Hepatocyte (in vitro differentiated cells): ENCODE measurements around the gene MDM4. TPM values are rescaled to one million over a fixed set of nuclear protein-coding genes. Genes with fewer than 3 reads are reported as not detected.

Experiments
- DNase-seq: peaks from one replicate; pipeline ENCODE4 v3.0.0-alpha.2; 2016; ENCODE audit warnings: low spot score
- H2AFZ ChIP-seq: fragments of 200-600 bp; sonication (generic); 2 replicates; pipeline ENCODE4 v1.6.0; 2016; ENCODE audit warnings: antibody characterized with exemption, mild to moderate bottlenecking
- H3K27ac ChIP-seq: fragments of 200-600 bp; sonication (generic); 2 replicates; pipeline ENCODE4 v1.5.1; 2016; ENCODE audit warnings: mild to moderate bottlenecking
- H3K27me3 ChIP-seq: fragments of 200-600 bp; sonication (generic); 2 replicates; pipeline ENCODE4 v1.6.1; 2016
- H3K36me3 ChIP-seq: fragments of 200-600 bp; sonication (generic); replicated peaks from 2 replicates; pipeline ENCODE4 v1.5.1; 2016; ENCODE audit warnings: low read depth; ENCODE audit not compliant: insufficient read depth
- H3K4me1 ChIP-seq: fragments of 200-600 bp; sonication (generic); 2 replicates; pipeline ENCODE4 v1.5.1; 2016; ENCODE audit warnings: mild to moderate bottlenecking, moderate library complexity; ENCODE audit not compliant: insufficient read depth
- H3K4me2 ChIP-seq: fragments of 200-600 bp; sonication (generic); 2 replicates; pipeline ENCODE4 v1.6.0; 2016
- H3K4me3 ChIP-seq: fragments of 200-600 bp; sonication (generic); 2 replicates; pipeline ENCODE4 v1.5.1; 2016; ENCODE audit warnings: mild to moderate bottlenecking
- H3K79me2 ChIP-seq: fragments of 200-600 bp; sonication (generic); 2 replicates; pipeline ENCODE4 v1.6.0; 2017; ENCODE audit warnings: mild to moderate bottlenecking
- H3K9me2 ChIP-seq: fragments of 200-600 bp; sonication (generic); replicated peaks from 2 replicates; pipeline ENCODE4 v1.6.0; 2017; ENCODE audit warnings: mild to moderate bottlenecking; ENCODE audit not compliant: insufficient read depth
- H3K9me3 ChIP-seq: fragments of 200-600 bp; sonication (generic); 2 replicates; pipeline ENCODE4 v1.5.1; 2016; ENCODE audit warnings: low read depth, mild to moderate bottlenecking
- H4K20me1 ChIP-seq: fragments of 200-600 bp; sonication (generic); 2 replicates; pipeline ENCODE4 v1.6.0; 2016; ENCODE audit warnings: mild to moderate bottlenecking; ENCODE audit not compliant: insufficient read depth, poor library complexity, severe bottlenecking
- CTCF ChIP-seq: fragments of 200-600 bp; sonication (generic); IDR thresholded peaks from 2 replicates; pipeline ENCODE4 v1.5.1; 2016; ENCODE audit warnings: antibody characterized with exemption, mild to moderate bottlenecking; ENCODE audit not compliant: poor library complexity
- EZH2 ChIP-seq: fragments of 200-600 bp; sonication (generic); IDR thresholded peaks from 2 replicates; pipeline ENCODE4 v1.6.1; 2016; ENCODE audit warnings: antibody characterized with exemption, mild to moderate bottlenecking, borderline replicate concordance
- EZH2phosphoT487 ChIP-seq: fragments of 200-600 bp; sonication (generic); IDR thresholded peaks from one replicate; pipeline ENCODE4 v1.6.1; 2018; ENCODE audit warnings: antibody characterized with exemption, mild to moderate bottlenecking, low read depth, moderate library complexity; ENCODE audit not compliant: unreplicated experiment, severe bottlenecking
- WGBS: methylation state at CpG from one replicate; pipeline ENCODE4 v1.1.6; 2016; ENCODE audit warnings: low lambda C conversion rate; ENCODE audit errors: missing lambda C conversion rate; 5-methylcytosine and 5-hydroxymethylcytosine counted together
- polyA plus RNA-seq: library from polyadenylated mRNA; unstranded; fragments of >200 nt; fragmentation: Nextera tagmentation; extraction: Ambion mirVana; gene quantifications from 2 replicates; pipeline ENCODE4 v1.2.1, GENCODE V29; 2016
- total RNA-seq: library from RNA; depleted of rRNA; stranded (reverse); fragments of >200 nt; gene quantifications from 2 replicates; pipeline ENCODE4 v1.2.3, GENCODE V29; 2014

The MDM4 gene
- total and polyA plus RNA-seq, 2 experiments from 2014 or later, result 15.4 to 47.8 TPM

DNA sequence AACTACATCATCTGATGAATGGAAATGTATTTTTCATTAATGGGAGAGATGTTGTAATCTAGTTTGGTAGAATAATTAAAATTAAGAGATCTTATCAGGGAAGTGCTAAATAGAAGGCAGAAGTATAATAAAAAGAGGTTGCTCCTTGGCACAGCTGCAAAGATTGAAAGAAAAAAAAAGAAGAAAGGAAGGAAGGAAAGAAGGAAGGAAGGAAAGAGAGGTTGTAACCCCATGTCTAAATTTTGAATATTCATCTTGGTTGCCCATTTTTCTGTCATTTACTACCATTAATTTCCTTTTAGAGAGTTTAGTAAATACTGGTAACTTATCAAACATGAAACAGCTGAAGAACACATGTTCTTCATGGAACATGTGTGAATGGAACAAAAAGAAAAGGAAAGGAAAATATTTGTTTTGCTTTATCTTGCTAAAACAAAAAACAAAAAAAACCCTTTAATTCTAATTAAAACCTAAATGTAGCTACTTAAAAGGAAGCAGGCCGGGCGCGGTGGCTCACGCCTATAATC, 10.5 kb upstream of the MDM4 start:
- peak overlapping the region; percentile 73 for H3K27ac ChIP-seq
- no peaks in the 10 kb centered on the region for H3K79me2 ChIP-seq
- TF ChIP-seq EZH2 (no peak), CTCF (no peak), EZH2phosphoT487 (no peak)
- no peaks in the 10 kb centered on the region for H3K9me3 ChIP-seq
- peak overlapping the region; percentile 71 for H3K4me2 ChIP-seq
- H3K36me3 ChIP-seq, result no peaks in the 10 kb centered on the region
- H4K20me1 ChIP-seq, result no peaks in the 10 kb centered on the region
- H3K27me3 ChIP-seq, result no peaks in the 10 kb centered on the region
- H2AFZ ChIP-seq, result peak overlapping the region; percentile 72
- peak; percentile 41 for DNase-seq
- peak overlapping the region; percentile 27 for H3K4me3 ChIP-seq
- H3K9me2 ChIP-seq, result no peaks in the 10 kb centered on the region
- H3K4me1 ChIP-seq, result no peaks in the 10 kb centered on the region
- WGBS, result 5% methylated on average over 4 of the region's 4 CpGs

- H3K36me3 ChIP-seq, result no peaks in the 10 kb centered on the region
- no peaks in the 10 kb centered on the region for H3K9me2 ChIP-seq
- no peaks in the 10 kb centered on the region for H3K79me2 ChIP-seq
- H3K4me2 ChIP-seq, result peak overlapping the region; percentile 72
- peak overlapping the region; percentile 73 for H3K27ac ChIP-seq
- H3K27me3 ChIP-seq, result no peaks in the 10 kb centered on the region
- H4K20me1 ChIP-seq, result no peaks in the 10 kb centered on the region
- TF ChIP-seq CTCF, result no peak
- no peak for TF ChIP-seq EZH2phosphoT487
- TF ChIP-seq EZH2, result no peak
- 1% methylated on average over 27 of the region's 27 CpGs for WGBS
- peak overlapping the region; percentile 72 for H2AFZ ChIP-seq
- H3K4me3 ChIP-seq, result peak overlapping the region; percentile 27
- peak; percentile 81 for DNase-seq
- no peaks in the 10 kb centered on the region for H3K4me1 ChIP-seq
- H3K9me3 ChIP-seq, result no peaks in the 10 kb centered on the region
Measured at GRCh38 chr1:204506201-204506968, 9.8 kb upstream of the MDM4 start.

DNA sequence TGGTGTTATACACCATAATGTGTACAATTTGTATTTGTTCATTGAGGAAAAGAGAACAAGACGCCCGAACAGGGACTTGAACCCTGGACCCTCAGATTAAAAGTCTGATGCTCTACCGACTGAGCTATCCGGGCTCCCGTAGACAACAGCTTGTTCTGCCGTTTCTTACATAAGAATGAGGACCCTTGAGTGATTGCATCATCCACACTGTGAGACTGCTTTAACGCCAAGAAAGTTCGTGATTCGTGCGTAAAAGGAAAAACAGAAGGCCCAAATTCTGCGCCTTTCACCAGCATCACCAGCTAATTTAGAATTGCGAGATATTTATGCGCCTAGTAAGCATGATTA, 9.3 kb upstream of the MDM4 start:
- Histone ChIP-seq H3K4me3 (peak overlapping the region; percentile 31), H3K79me2 (no peaks in the 10 kb centered on the region), H3K27me3 (no peaks in the 10 kb centered on the region), H4K20me1 (no peaks in the 10 kb centered on the region), H3K36me3 (no peaks in the 10 kb centered on the region), H3K9me2 (no peaks in the 10 kb centered on the region), H3K9me3 (no peaks in the 10 kb centered on the region), H3K4me2 (peak overlapping the region; percentile 72), H3K4me1 (no peaks in the 10 kb centered on the region), H2AFZ (peak overlapping the region; percentile 74), H3K27ac (peak overlapping the region; percentile 84)
- TF ChIP-seq EZH2, result no peak
- no peak for TF ChIP-seq EZH2phosphoT487
- TF ChIP-seq CTCF, result no peak
- WGBS, result 0% methylated on average over 13 of the region's 13 CpGs
- DNase-seq, result peak; percentile 94
